Calu3 (cell line): ENCODE data around the gene RGS9BP. TPM values are rescaled to one million over a fixed set of nuclear protein-coding genes. Genes with fewer than 3 reads are reported as not detected.

ENCODE experiments used
- BruUV-seq: library from RNA; stranded (reverse); fragments of 400-500 nt; replicated peaks from 2 replicates; lab custom pipeline; 2021; lab: Mats Ljungman, UMichigan
- CTCF ChIA-PET: fragments of 300-600 bp; sonication (Branson Sonifier 250); formaldehyde crosslinking; loops from one replicate; lab custom pipeline; 2022; ENCODE audit warnings: antibody characterized with exemption; lab: Charles Lee
- DNase-seq: peaks from one replicate; pipeline ENCODE4 v3.0.0; 2022
- H3K27ac Mint-ChIP-seq: one replicate; pipeline ENCODE4 v1.8.0; 2022; ENCODE audit warnings: mixed read lengths; ENCODE audit not compliant: unreplicated experiment
- H3K27me3 Mint-ChIP-seq: one replicate; pipeline ENCODE4 v1.8.0; 2022; ENCODE audit warnings: mixed read lengths; ENCODE audit not compliant: unreplicated experiment
- H3K36me3 Mint-ChIP-seq: one replicate; pipeline ENCODE4 v1.8.0; 2022; ENCODE audit warnings: mild to moderate bottlenecking, moderate library complexity, mixed read lengths; ENCODE audit not compliant: insufficient read depth, unreplicated experiment
- H3K4me1 Mint-ChIP-seq: one replicate; pipeline ENCODE4 v1.8.0; 2022; ENCODE audit warnings: mild to moderate bottlenecking, low read depth, mixed read lengths; ENCODE audit not compliant: unreplicated experiment
- H3K4me3 Mint-ChIP-seq: one replicate; pipeline ENCODE4 v1.8.0; 2022; ENCODE audit warnings: mild to moderate bottlenecking, low read depth, moderate library complexity, mixed read lengths; ENCODE audit not compliant: unreplicated experiment
- H3K9me3 Mint-ChIP-seq: one replicate; pipeline ENCODE4 v1.8.0; 2022; ENCODE audit warnings: low read depth, mixed read lengths; ENCODE audit not compliant: unreplicated experiment
- intact Hi-C: fragments of 100-400 bp; cut with micrococcal nuclease; formaldehyde crosslinking; loops from one replicate; pipeline ENCODE4 v1.10.0; 2022; ENCODE audit not compliant: unreplicated experiment
- total RNA-seq: library from RNA; stranded (reverse); gene quantifications from 2 replicates; pipeline ENCODE4 v1.2.3, GENCODE V29; 2022
- TF ChIP-seq, protein P1 (sequence below): fragments of 200-600 bp; IDR thresholded peaks from one replicate; pipeline ENCODE4 v1.8.0; 2022; ENCODE audit warnings: antibody characterized with exemption; ENCODE audit not compliant: unreplicated experiment

RGS9BP gene
- total RNA-seq, 1 experiment from 2014 or later = 0.28 TPM

DNA sequence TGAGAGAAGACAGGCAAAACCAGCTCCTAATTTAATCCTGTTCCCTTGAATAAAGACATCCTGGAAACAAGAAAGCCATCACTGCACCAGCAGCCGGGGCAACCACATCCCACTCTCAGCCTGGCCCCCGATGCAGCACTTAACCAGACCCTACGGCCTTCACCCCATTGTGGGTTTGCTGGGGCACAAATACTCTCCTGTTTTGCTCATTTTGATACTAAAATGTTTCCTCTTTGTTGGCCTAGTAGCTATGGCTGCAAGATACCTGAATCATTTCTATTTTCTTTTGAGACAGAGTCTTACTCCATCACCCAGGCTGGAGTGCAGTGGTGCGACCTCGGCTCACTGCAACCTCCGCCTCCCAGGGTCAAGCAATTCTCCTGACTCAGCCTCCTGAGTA lies 29.1 kb upstream of the RGS9BP start:
- BruUV-seq = no TSS peak
- Mint-ChIP-seq H3K27me3 (no peaks in the 10 kb centered on the region), H3K4me3 (no peak overlapping the region), H3K36me3 (peaks cover 49% of the 10 kb centered on the region), H3K9me3 (no peaks in the 10 kb centered on the region), H3K27ac (no peak overlapping the region), H3K4me1 (no peaks in the 10 kb centered on the region)
- no peak for DNase-seq
- TF ChIP-seq, protein P1, sequence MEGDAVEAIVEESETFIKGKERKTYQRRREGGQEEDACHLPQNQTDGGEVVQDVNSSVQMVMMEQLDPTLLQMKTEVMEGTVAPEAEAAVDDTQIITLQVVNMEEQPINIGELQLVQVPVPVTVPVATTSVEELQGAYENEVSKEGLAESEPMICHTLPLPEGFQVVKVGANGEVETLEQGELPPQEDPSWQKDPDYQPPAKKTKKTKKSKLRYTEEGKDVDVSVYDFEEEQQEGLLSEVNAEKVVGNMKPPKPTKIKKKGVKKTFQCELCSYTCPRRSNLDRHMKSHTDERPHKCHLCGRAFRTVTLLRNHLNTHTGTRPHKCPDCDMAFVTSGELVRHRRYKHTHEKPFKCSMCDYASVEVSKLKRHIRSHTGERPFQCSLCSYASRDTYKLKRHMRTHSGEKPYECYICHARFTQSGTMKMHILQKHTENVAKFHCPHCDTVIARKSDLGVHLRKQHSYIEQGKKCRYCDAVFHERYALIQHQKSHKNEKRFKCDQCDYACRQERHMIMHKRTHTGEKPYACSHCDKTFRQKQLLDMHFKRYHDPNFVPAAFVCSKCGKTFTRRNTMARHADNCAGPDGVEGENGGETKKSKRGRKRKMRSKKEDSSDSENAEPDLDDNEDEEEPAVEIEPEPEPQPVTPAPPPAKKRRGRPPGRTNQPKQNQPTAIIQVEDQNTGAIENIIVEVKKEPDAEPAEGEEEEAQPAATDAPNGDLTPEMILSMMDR = no peak
- CTCF ChIA-PET = no interaction called here
- intact Hi-C loops = no loop called here

DNA sequence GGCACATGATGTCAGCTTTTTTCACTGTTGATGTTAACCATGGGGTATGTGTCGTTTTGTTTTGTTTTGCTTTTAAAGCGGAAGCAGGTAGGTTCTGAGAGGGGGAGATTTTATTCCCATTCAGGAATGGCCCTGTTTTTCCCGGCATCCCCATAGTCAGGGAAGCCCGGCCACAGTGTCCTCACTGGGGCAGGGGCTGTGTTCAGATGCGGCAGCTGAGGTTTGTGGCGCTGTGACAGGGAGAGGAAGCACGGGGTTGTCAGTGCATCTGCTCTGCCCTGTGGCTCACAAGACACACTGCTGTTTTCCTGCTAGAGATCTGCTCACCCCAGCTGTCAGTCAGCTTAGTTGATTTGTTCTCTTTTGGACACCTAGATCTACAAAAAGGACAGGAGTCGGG lies 28.3 kb upstream of the RGS9BP start:
- no peak overlapping the region for H3K27ac Mint-ChIP-seq
- CTCF ChIA-PET = no interaction called here
- intact Hi-C loops = no loop called here
- no peak for DNase-seq
- no peaks in the 10 kb centered on the region for H3K9me3 Mint-ChIP-seq
- no peak overlapping the region for H3K4me3 Mint-ChIP-seq
- peaks cover 47% of the 10 kb centered on the region for H3K36me3 Mint-ChIP-seq
- no TSS peak for BruUV-seq
- H3K27me3 Mint-ChIP-seq = no peaks in the 10 kb centered on the region
- H3K4me1 Mint-ChIP-seq = no peaks in the 10 kb centered on the region
- TF ChIP-seq, protein P1 = no peak

DNA sequence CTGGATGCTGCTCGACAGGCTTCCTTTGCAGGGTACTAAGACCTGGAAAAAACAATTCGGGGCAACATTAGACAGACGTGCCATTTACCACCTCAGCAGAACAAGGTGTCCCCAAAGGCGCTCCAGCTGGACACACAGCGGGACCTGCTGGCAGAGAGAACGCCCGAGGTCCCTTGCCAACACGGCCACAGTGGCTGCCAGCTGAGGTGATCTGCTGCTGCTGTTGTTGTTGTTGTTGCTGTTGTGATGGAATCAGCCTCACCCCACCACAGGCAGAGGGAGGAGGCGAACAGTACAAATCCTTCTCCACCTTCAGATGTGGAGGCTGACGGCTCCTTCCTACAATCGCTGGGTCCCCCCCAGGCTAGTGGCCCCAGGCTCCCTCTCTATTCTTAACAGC lies 25.9 kb upstream of the RGS9BP start:
- H3K27ac Mint-ChIP-seq = no peak overlapping the region

DNA sequence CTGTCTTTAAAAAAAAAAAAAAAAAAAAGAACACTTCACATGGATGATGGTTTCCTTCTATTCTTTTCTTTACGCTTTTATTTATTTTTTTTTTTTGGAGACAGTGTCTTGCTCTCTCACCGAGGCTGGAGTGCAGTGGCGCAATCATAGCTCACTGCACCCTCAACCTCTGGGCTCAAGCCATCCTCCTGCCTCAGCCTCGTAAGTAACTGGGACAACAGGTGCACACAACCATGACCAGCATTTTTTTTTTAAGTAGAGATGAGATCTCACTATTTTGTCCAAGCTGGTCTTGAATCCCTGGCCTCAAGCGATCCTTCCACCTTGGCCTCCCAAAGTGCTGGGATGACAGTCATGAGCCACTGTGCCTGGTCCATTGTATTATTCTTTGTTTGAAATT lies 25.0 kb upstream of the RGS9BP start:
- CTCF ChIA-PET = no interaction called here
- no peak overlapping the region for H3K4me3 Mint-ChIP-seq
- no TSS peak for BruUV-seq

More for the DNA sequence above, 25.9 kb upstream of the RGS9BP start:
- no peaks in the 10 kb centered on the region for H3K27me3 Mint-ChIP-seq
- peaks cover 37% of the 10 kb centered on the region for H3K36me3 Mint-ChIP-seq
- DNase-seq = no peak
- TF ChIP-seq, protein P1 = no peak
- CTCF ChIA-PET = no interaction called here
- H3K4me1 Mint-ChIP-seq = peaks cover 17% of the 10 kb centered on the region
- intact Hi-C loops = no loop called here
- H3K4me3 Mint-ChIP-seq = no peak overlapping the region
- no peaks in the 10 kb centered on the region for H3K9me3 Mint-ChIP-seq
- no TSS peak for BruUV-seq

More for the DNA sequence above, 25.0 kb upstream of the RGS9BP start:
- Mint-ChIP-seq H3K4me1 (peaks cover 17% of the 10 kb centered on the region), H3K27ac (no peak overlapping the region), H3K27me3 (no peaks in the 10 kb centered on the region), H3K36me3 (peaks cover 37% of the 10 kb centered on the region), H3K9me3 (no peaks in the 10 kb centered on the region)
- intact Hi-C loops = no loop called here
- TF ChIP-seq, protein P1 = no peak
- no peak for DNase-seq
